ENCODE data around the gene SPEF1.

DNA sequence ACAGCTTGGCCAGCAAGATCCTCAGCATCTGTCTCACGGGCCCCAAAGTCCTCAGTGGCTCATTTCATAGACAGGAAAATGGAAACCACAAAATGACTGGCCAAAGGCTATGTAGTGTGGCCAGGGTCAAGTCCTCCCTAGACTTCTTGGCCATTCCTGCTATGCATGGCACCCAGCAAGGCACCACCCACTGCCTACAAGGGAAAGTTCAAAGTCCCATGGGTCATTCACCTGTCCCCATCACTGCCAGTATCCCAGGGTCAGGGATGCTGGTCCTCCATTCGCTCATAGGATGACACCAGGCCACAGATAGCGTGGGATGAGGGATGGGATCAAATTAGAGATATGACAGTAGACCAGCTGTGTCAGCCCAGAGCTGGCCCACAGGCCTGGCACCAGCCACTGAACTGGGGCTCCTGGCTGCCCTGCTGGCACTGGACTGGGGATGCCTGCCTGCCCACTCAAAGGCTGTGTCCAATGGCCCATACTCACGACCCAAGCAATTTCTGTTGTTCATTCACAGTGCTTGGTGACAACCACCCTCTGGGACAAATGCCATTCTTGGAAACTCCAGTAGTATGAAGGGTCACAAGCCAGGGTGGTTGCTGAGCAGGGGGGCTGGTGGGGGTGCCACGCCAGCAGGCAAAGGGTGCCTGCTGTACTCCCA, 25.3 kb downstream of the SPEF1 start:
- TF ChIP-seq, protein P1, sequence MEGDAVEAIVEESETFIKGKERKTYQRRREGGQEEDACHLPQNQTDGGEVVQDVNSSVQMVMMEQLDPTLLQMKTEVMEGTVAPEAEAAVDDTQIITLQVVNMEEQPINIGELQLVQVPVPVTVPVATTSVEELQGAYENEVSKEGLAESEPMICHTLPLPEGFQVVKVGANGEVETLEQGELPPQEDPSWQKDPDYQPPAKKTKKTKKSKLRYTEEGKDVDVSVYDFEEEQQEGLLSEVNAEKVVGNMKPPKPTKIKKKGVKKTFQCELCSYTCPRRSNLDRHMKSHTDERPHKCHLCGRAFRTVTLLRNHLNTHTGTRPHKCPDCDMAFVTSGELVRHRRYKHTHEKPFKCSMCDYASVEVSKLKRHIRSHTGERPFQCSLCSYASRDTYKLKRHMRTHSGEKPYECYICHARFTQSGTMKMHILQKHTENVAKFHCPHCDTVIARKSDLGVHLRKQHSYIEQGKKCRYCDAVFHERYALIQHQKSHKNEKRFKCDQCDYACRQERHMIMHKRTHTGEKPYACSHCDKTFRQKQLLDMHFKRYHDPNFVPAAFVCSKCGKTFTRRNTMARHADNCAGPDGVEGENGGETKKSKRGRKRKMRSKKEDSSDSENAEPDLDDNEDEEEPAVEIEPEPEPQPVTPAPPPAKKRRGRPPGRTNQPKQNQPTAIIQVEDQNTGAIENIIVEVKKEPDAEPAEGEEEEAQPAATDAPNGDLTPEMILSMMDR (IDR thresholded peaks at IDR 0.05): no peak
- TF ChIP-seq POLR2A (IDR thresholded peaks at IDR 0.05): no peak

Measured in esophagus squamous epithelium (tissue), 4 donors.